K562 (cell line): ENCODE results near the gene CRYZL1. TPM values are rescaled to one million over a fixed set of nuclear protein-coding genes. Genes with fewer than 3 reads are reported as not detected.

Experiments used
- ATAC-seq: fragments of 200-7000 bp; cut with Tn5 transposase; 3 replicates; pipeline ENCODE4 v1.9.1; 2020; ENCODE audit warnings: moderate library complexity
- BruUV-seq: library from RNA; stranded (reverse); fragments of 400-500 nt; replicated peaks from 2 replicates; lab custom pipeline; 2021; lab: Mats Ljungman, UMichigan
- CTCF ChIA-PET: fragments of 300-600 bp; formaldehyde crosslinking; extraction: SDS; loops from one replicate; lab custom pipeline; 2021; ENCODE audit warnings: low intra/inter-chr PET ratio; lab: Yijun Ruan, JAX
- POLR2A ChIA-PET: fragments of 300-600, 350-650 bp; sonication (Branson Sonifier 250); formaldehyde crosslinking; extraction: SDS; loops from one replicate; lab custom pipeline; 2021; ENCODE audit warnings: antibody characterized with exemption, inconsistent platforms; lab: Yijun Ruan, JAX
- DNase-seq, 4 experiments: peaks; one replicate each; pipeline versions ENCODE4 v3.0.0 to v3.0.0-alpha.2; 2011 to 2018; ENCODE audit warnings: low spot score in 3 of 4, mixed read lengths in 3 of 4; ENCODE audit errors: extremely low read depth in 1 of 4
- FAIRE-seq: peaks from 2 replicates; lab custom pipeline; 2011; peaks lifted over from hg19 to GRCh38; lab: Jason Lieb, UNC
- H2AFZ ChIP-seq: 2 replicates; pipeline ENCODE4 v1.6.0; 2011; ENCODE audit warnings: low read depth, low read length, control low read depth, inconsistent platforms
- H3K27ac ChIP-seq: fragments of 200-600 bp; 3 replicates; pipeline ENCODE4 v1.8.0; 2011; ENCODE audit warnings: low read depth, mild to moderate bottlenecking, control low read depth, inconsistent platforms, low read length, moderate library complexity, mixed read lengths; ENCODE audit errors: extremely low read depth
- H3K27me3 ChIP-seq, 2 experiments: fragments of 300-600 bp in 1 of 2; 2 replicates in 1 of 2; 3 replicates in 1 of 2; pipeline versions ENCODE4 v1.6.0 to v1.8.0; 2011; ENCODE audit warnings: inconsistent platforms in 2 of 2, low read length in 2 of 2, mild to moderate bottlenecking in 1 of 2, mixed read lengths in 1 of 2, moderate library complexity in 1 of 2; ENCODE audit not compliant: control insufficient read depth in 2 of 2, insufficient read depth in 2 of 2
- H3K36me3 ChIP-seq: fragments of 300-600 bp; 3 replicates; pipeline ENCODE4 v1.8.0; 2011; ENCODE audit warnings: mild to moderate bottlenecking, low read length, inconsistent platforms; ENCODE audit not compliant: control insufficient read depth, insufficient read depth
- H3K4me1 ChIP-seq, 2 experiments: fragments of 200-600 bp in 1 of 2; replicated peaks in 1 of 2; 2 replicates in 1 of 2; 3 replicates in 1 of 2; pipeline versions ENCODE4 v1.5.1 to v1.8.0; 2011; ENCODE audit warnings: inconsistent platforms in 2 of 2, low read length in 2 of 2, mild to moderate bottlenecking in 1 of 2, mixed read lengths in 1 of 2, moderate library complexity in 1 of 2; ENCODE audit not compliant: control insufficient read depth in 2 of 2, insufficient read depth in 2 of 2
- H3K4me2 ChIP-seq: 2 replicates; pipeline ENCODE4 v1.6.1; 2011; ENCODE audit warnings: low read length, control low read depth, inconsistent platforms, mixed read lengths; ENCODE audit not compliant: insufficient read depth
- H3K4me3 ChIP-seq: fragments of 200-600 bp; sonication (generic), shearing (Covaris generic); 2 replicates; pipeline ENCODE4 v1.5.1; 2016; ENCODE audit warnings: control low read depth, inconsistent platforms
- H3K79me2 ChIP-seq: fragments of 200-600 bp; 3 replicates; pipeline ENCODE4 v1.8.0; 2011; ENCODE audit warnings: low read length, inconsistent platforms; ENCODE audit not compliant: control insufficient read depth, insufficient read depth
- H3K9ac ChIP-seq, 2 experiments: 2 replicates each; pipeline versions ENCODE4 v1.6.0 to v1.6.1; 2011; ENCODE audit warnings: low read depth in 2 of 2, low read length in 2 of 2, control low read depth in 1 of 2, inconsistent platforms in 1 of 2, mild to moderate bottlenecking in 1 of 2, mixed read lengths in 1 of 2; ENCODE audit not compliant: insufficient read depth in 1 of 2
- H3K9me1 ChIP-seq: one replicate; pipeline ENCODE4 v1.6.0; 2011; ENCODE audit warnings: inconsistent platforms, mild to moderate bottlenecking, low read length, moderate library complexity; ENCODE audit not compliant: control insufficient read depth, insufficient read depth
- H3K9me3 ChIP-seq: replicated peaks from 2 replicates; pipeline ENCODE4 v1.5.1; 2011; ENCODE audit warnings: low read depth, low read length, inconsistent platforms; ENCODE audit not compliant: control insufficient read depth, insufficient read depth
- H4K20me1 ChIP-seq: replicated peaks from 2 replicates; pipeline ENCODE4 v1.6.1; 2011; ENCODE audit warnings: low read length, inconsistent platforms, mixed read lengths; ENCODE audit not compliant: control insufficient read depth, insufficient read depth
- ELF2 ChIP-seq: fragments of 250-450 bp; sonication (Bioruptor Pico); IDR thresholded peaks from 2 replicates; pipeline ENCODE4 v1.5.0; 2021; ENCODE audit warnings: mild to moderate bottlenecking
- EWSR1 ChIP-seq: fragments of 450-650 bp; IDR thresholded peaks from 2 replicates; pipeline ENCODE4 v1.6.1; 2018; ENCODE audit warnings: borderline replicate concordance, mild to moderate bottlenecking, low read depth, moderate library complexity; ENCODE audit not compliant: partially characterized antibody
- NFIX ChIP-seq: fragments of 250-450 bp; sonication (Bioruptor Pico); IDR thresholded peaks from 2 replicates; pipeline ENCODE4 v1.4.0; 2020; ENCODE audit warnings: low read depth, mild to moderate bottlenecking, moderate library complexity
- OTX1 ChIP-seq: fragments of 450-650 bp; formaldehyde crosslinking; IDR thresholded peaks from 2 replicates; pipeline ENCODE4 v1.4.0; 2022; ENCODE audit warnings: mild to moderate bottlenecking
- POLR2B ChIP-seq: fragments of 450-650 bp; IDR thresholded peaks from 2 replicates; pipeline ENCODE4 v1.6.1; 2018; ENCODE audit warnings: low read depth; ENCODE audit not compliant: partially characterized antibody
- ZC3H4 ChIP-seq: sonication (generic); formaldehyde crosslinking; IDR thresholded peaks from 2 replicates; pipeline ENCODE4 v1.9.0; 2021; ENCODE audit warnings: missing genetic modification reagents, borderline replicate concordance
- ZNF143 ChIP-seq: sonication (generic); formaldehyde crosslinking; IDR thresholded peaks from 2 replicates; pipeline ENCODE4 v1.9.0; 2022; ENCODE audit warnings: mild to moderate bottlenecking, missing genetic modification reagents
- ZNF311 ChIP-seq: fragments of 250-450 bp; sonication (Bioruptor Pico); IDR thresholded peaks from 2 replicates; pipeline ENCODE4 v1.4.0; 2020; ENCODE audit warnings: mild to moderate bottlenecking, moderate library complexity
- ZNF347 ChIP-seq: fragments of 450-650 bp; formaldehyde crosslinking; IDR thresholded peaks from 2 replicates; pipeline ENCODE4 v1.4.0; 2020; ENCODE audit warnings: low read depth, mild to moderate bottlenecking, moderate library complexity
- ZNF444 ChIP-seq: fragments of 250-450 bp; sonication (Bioruptor Pico); IDR thresholded peaks from 2 replicates; pipeline ENCODE4 v1.4.0; 2020; ENCODE audit warnings: mild to moderate bottlenecking, moderate library complexity
- WGBS: fragments of 100-300 bp; shearing (Covaris generic); methylation state at CpG from one replicate; pipeline ENCODE4 v1.1.6; 2016; ENCODE audit warnings: low coverage, mixed read lengths; ENCODE audit not compliant: insufficient coverage; ENCODE audit errors: missing lambda C conversion rate; 5-methylcytosine and 5-hydroxymethylcytosine counted together
- in situ Hi-C: fragments of 300-500 bp; cut with MboI; formaldehyde crosslinking; loops from 4 replicates; pipeline ENCODE4 v1.15.0; 2018; ENCODE audit warnings: inconsistent platforms, mixed read lengths
- intact Hi-C: fragments of 100-400 bp; cut with micrococcal nuclease; formaldehyde crosslinking; loops from 2 replicates; pipeline ENCODE4 v1.14.2; 2022
- polyA plus RNA-seq, 8 experiments: library from polyadenylated mRNA; depleted of rRNA in 4 of 8; stranded (reverse) in 5 of 8; unstranded in 3 of 8; fragments of >200 nt; fragmentation: Nextera tagmentation in 2 of 8; fragmentation: Illumina TruSeq in 1 of 8; extraction: Ambion mirVana in 2 of 8; extraction: Trizol in 1 of 8; gene quantifications; 2 replicates each; pipeline versions ENCODE4 v1.2.1 to v1.2.3, GENCODE V29; 2011 to 2014; ENCODE audit warnings: inconsistent platforms in 1 of 8, missing spikeins in 1 of 8
- total RNA-seq, 7 experiments: library from RNA; depleted of rRNA in 6 of 7; stranded (reverse); fragments of >200 nt in 6 of 7; fragmentation: Illumina TruSeq in 2 of 7; extraction: Trizol in 2 of 7; gene quantifications; 2 replicates each; pipeline versions ENCODE4 v1.2.1 to v1.2.3, GENCODE V29; 2011 to 2021; ENCODE audit warnings: low replicate concordance in 1 of 7
- TF ChIP-seq, protein P1 (sequence below): sonication (generic); formaldehyde crosslinking; IDR thresholded peaks from 2 replicates; pipeline ENCODE4 v1.8.0; 2023; ENCODE audit warnings: missing genetic modification reagents, mild to moderate bottlenecking, borderline replicate concordance

Gene CRYZL1
- total and polyA plus RNA-seq, 9 of the 15 experiments (the other 6 are each of a cell fraction or from before 2014, with no cell fraction given) = 19.9 to 98.2 (median 39.2) TPM

DNA sequence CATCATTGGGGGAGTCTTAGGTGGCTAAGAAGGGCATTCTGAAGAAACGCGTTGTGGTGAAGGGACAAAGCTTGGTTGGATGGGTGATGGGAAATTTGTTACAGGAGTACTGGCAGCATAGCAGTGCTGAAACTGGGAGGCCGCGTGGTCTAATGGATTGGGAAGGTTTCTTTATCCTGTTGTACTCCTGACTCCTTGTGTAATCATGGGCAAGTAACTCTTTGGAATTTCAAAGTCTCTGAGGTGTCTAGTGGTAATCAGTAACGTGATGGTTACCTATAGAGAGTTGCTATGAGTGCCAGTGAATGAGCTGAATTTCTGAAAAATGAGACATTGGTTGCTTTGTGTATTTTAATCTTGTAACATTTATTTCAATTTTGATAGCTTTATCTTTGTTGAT is 71.5 kb downstream of the CRYZL1 start:
- no peaks in the 10 kb centered on the region for H3K9me1 ChIP-seq
- no peaks in the 10 kb centered on the region for H3K9me3 ChIP-seq
- no peak overlapping the region for H3K27ac ChIP-seq
- POLR2A ChIA-PET = interaction anchor here (0.5 to 12.7 kb wide), 6 partner anchors 8 to 57 kb away, joined by 3 to 130 read pairs (median 4); partner anchors contain the start of gene DONSON
- ATAC-seq (no peak; the same call in 2 of the 3 replicates), FAIRE-seq (no peak), DNase-seq (no peak)
- in situ Hi-C loops (no loop called here), intact Hi-C loops (no loop called here)
- no peak overlapping the region for H3K9ac ChIP-seq
- WGBS = 96% methylated on average over 5 of the region's 5 CpGs
- H3K27me3 ChIP-seq = no peaks in the 10 kb centered on the region
- H3K4me3 ChIP-seq = no peak overlapping the region
- CTCF ChIA-PET = no interaction called here
- H3K79me2 ChIP-seq = peaks cover 18% of the 10 kb centered on the region
- no peaks in the 10 kb centered on the region for H3K4me1 ChIP-seq
- no TSS peak for BruUV-seq
- TF ChIP-seq ZNF444 (CRISPR knock-in tag) = no peak
- TF ChIP-seq POLR2B = peak; percentile 16
- no peak overlapping the region for H3K4me2 ChIP-seq
- H2AFZ ChIP-seq = no peak overlapping the region
- H4K20me1 ChIP-seq = no peaks in the 10 kb centered on the region
- H3K36me3 ChIP-seq = peaks cover 96% of the 10 kb centered on the region

DNA sequence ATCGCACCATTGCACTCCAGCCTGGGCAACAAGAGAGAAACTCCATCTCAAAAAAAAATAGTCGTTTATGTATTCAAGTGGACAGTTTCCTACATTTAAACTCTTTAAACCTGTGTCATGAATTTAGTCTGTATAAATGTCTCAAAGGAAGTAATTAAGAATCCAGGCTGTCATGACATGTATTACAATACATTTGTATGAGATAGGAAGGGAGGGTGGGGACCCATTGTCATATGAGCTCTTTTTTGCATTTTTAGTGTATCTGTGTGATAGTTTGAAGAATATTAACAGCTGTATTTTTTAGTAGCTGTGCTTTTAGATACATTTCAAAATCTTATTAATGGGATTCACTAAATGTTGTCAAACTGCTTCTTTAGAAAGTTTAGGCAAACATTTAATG is 73.1 kb downstream of the CRYZL1 start:
- no peak for DNase-seq
- WGBS = 82% methylated on average over 2 of the region's 2 CpGs
- H3K79me2 ChIP-seq = peaks cover 26% of the 10 kb centered on the region
- H3K4me2 ChIP-seq = no peak overlapping the region
- no peak overlapping the region for H2AFZ ChIP-seq
- ChIA-PET POLR2A (interaction anchor here (12.7 kb wide), 1 partner anchor 13 kb away, joined by 130 read pairs; no protein-coding TSS in a partner anchor), CTCF (no interaction called here)
- no peak overlapping the region for H3K9ac ChIP-seq
- H4K20me1 ChIP-seq = no peaks in the 10 kb centered on the region
- in situ Hi-C loops = no loop called here
- no peaks in the 10 kb centered on the region for H3K9me1 ChIP-seq
- H3K4me1 ChIP-seq = no peaks in the 10 kb centered on the region
- no peak overlapping the region for H3K4me3 ChIP-seq
- intact Hi-C loops = no loop called here
- no TSS peak for BruUV-seq
- H3K36me3 ChIP-seq = peaks cover 96% of the 10 kb centered on the region
- no peaks in the 10 kb centered on the region for H3K9me3 ChIP-seq
- H3K27ac ChIP-seq = no peak overlapping the region
- no peaks in the 10 kb centered on the region for H3K27me3 ChIP-seq
- no peak for FAIRE-seq
- ATAC-seq = no peak
- TF ChIP-seq ELF2 (CRISPR knock-in tag) (no peak), ZC3H4 (CRISPR knock-in tag) (no peak), ZNF311 (no peak), ZNF143 (no peak), ZNF347 (CRISPR knock-in tag) (no peak), EWSR1 (no peak), OTX1 (CRISPR knock-in tag) (no peak), NFIX (no peak)
- TF ChIP-seq, protein P1, sequence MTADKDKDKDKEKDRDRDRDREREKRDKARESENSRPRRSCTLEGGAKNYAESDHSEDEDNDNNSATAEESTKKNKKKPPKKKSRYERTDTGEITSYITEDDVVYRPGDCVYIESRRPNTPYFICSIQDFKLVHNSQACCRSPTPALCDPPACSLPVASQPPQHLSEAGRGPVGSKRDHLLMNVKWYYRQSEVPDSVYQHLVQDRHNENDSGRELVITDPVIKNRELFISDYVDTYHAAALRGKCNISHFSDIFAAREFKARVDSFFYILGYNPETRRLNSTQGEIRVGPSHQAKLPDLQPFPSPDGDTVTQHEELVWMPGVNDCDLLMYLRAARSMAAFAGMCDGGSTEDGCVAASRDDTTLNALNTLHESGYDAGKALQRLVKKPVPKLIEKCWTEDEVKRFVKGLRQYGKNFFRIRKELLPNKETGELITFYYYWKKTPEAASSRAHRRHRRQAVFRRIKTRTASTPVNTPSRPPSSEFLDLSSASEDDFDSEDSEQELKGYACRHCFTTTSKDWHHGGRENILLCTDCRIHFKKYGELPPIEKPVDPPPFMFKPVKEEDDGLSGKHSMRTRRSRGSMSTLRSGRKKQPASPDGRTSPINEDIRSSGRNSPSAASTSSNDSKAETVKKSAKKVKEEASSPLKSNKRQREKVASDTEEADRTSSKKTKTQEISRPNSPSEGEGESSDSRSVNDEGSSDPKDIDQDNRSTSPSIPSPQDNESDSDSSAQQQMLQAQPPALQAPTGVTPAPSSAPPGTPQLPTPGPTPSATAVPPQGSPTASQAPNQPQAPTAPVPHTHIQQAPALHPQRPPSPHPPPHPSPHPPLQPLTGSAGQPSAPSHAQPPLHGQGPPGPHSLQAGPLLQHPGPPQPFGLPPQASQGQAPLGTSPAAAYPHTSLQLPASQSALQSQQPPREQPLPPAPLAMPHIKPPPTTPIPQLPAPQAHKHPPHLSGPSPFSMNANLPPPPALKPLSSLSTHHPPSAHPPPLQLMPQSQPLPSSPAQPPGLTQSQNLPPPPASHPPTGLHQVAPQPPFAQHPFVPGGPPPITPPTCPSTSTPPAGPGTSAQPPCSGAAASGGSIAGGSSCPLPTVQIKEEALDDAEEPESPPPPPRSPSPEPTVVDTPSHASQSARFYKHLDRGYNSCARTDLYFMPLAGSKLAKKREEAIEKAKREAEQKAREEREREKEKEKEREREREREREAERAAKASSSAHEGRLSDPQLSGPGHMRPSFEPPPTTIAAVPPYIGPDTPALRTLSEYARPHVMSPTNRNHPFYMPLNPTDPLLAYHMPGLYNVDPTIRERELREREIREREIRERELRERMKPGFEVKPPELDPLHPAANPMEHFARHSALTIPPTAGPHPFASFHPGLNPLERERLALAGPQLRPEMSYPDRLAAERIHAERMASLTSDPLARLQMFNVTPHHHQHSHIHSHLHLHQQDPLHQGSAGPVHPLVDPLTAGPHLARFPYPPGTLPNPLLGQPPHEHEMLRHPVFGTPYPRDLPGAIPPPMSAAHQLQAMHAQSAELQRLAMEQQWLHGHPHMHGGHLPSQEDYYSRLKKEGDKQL (CRISPR knock-in tag) = no peak
